Caco-2 (cell line): ENCODE data around the gene IGFN1. TPM values are rescaled to one million over a fixed set of nuclear protein-coding genes. Genes with fewer than 3 reads are reported as not detected.

Source experiments
- BruUV-seq: library from RNA; stranded (reverse); fragments of 400-500 nt; replicated peaks from 2 replicates; lab custom pipeline; 2021; lab: Mats Ljungman, UMichigan
- CTCF ChIA-PET: fragments of 300-600 bp; sonication (Branson Sonifier 250); formaldehyde crosslinking; loops from one replicate; lab custom pipeline; 2022; ENCODE audit warnings: antibody characterized with exemption; lab: Charles Lee
- POLR2A ChIA-PET: fragments of 300-600 bp; sonication (Branson Sonifier 250); formaldehyde crosslinking; loops from one replicate; lab custom pipeline; 2022; ENCODE audit warnings: antibody characterized with exemption; lab: Charles Lee
- DNase-seq, 2 experiments: peaks; one replicate each; pipeline versions ENCODE4 v3.0.0 to v3.0.0-alpha.2; 2020 to 2022
- H3K27me3 ChIP-seq: replicated peaks from 2 replicates; pipeline ENCODE4 v1.6.0; 2011; ENCODE audit warnings: low read length; ENCODE audit not compliant: control insufficient read depth, insufficient read depth
- H3K36me3 ChIP-seq: 2 replicates; pipeline ENCODE4 v1.5.1; 2011; ENCODE audit warnings: low read length; ENCODE audit not compliant: control insufficient read depth, insufficient read depth
- H3K4me1 ChIP-seq: fragments of 250-450 bp; sonication (Bioruptor Pico); 2 replicates; pipeline ENCODE4 v1.5.1; 2020; ENCODE audit warnings: mild to moderate bottlenecking
- H3K4me3 ChIP-seq: 2 replicates; pipeline ENCODE4 v1.5.1; 2011; ENCODE audit warnings: low read depth, mild to moderate bottlenecking, control low read depth, low read length
- H3K9me3 ChIP-seq: fragments of 250-450 bp; sonication (Bioruptor Pico); 2 replicates; pipeline ENCODE4 v1.5.1; 2020; ENCODE audit warnings: mild to moderate bottlenecking, moderate library complexity
- H3K27ac Mint-ChIP-seq: one replicate; pipeline ENCODE4 v1.8.0; 2022; ENCODE audit warnings: mixed read lengths; ENCODE audit not compliant: unreplicated experiment
- H3K27me3 Mint-ChIP-seq: one replicate; pipeline ENCODE4 v1.8.0; 2022; ENCODE audit warnings: mixed read lengths; ENCODE audit not compliant: insufficient read depth, unreplicated experiment
- H3K36me3 Mint-ChIP-seq: one replicate; pipeline ENCODE4 v1.8.0; 2022; ENCODE audit warnings: mild to moderate bottlenecking, mixed read lengths; ENCODE audit not compliant: insufficient read depth, unreplicated experiment
- H3K4me1 Mint-ChIP-seq: one replicate; pipeline ENCODE4 v1.8.0; 2022; ENCODE audit warnings: low read depth, mixed read lengths; ENCODE audit not compliant: unreplicated experiment
- H3K4me3 Mint-ChIP-seq: one replicate; pipeline ENCODE4 v1.8.0; 2022; ENCODE audit warnings: mild to moderate bottlenecking, moderate library complexity, mixed read lengths; ENCODE audit not compliant: unreplicated experiment
- H3K9me3 Mint-ChIP-seq: one replicate; pipeline ENCODE4 v1.8.0; 2022; ENCODE audit warnings: mixed read lengths; ENCODE audit not compliant: unreplicated experiment
- intact Hi-C: fragments of 100-400 bp; cut with micrococcal nuclease; formaldehyde crosslinking; loops from one replicate; pipeline ENCODE4 v1.10.0; 2022; ENCODE audit not compliant: unreplicated experiment
- total RNA-seq: library from RNA; stranded (reverse); gene quantifications from 2 replicates; pipeline ENCODE4 v1.2.3, GENCODE V29; 2022
- TF ChIP-seq, protein P1 (sequence below), 2 experiments: fragments of 200-600 bp in 1 of 2; IDR thresholded peaks; 1 replicate in 1 of 2; 2 replicates in 1 of 2; pipeline versions ENCODE4 v1.5.1 to v1.8.0; 2011 to 2022; ENCODE audit warnings: antibody characterized with exemption in 1 of 2, control low read depth in 1 of 2, inconsistent platforms in 1 of 2, low read depth in 1 of 2, low read length in 1 of 2, mild to moderate bottlenecking in 1 of 2, moderate library complexity in 1 of 2; ENCODE audit not compliant: insufficient read depth in 1 of 2, severe bottlenecking in 1 of 2, unreplicated experiment in 1 of 2

The IGFN1 gene
- total RNA-seq, 1 experiment from 2014 or later: 0.23 TPM

DNA sequence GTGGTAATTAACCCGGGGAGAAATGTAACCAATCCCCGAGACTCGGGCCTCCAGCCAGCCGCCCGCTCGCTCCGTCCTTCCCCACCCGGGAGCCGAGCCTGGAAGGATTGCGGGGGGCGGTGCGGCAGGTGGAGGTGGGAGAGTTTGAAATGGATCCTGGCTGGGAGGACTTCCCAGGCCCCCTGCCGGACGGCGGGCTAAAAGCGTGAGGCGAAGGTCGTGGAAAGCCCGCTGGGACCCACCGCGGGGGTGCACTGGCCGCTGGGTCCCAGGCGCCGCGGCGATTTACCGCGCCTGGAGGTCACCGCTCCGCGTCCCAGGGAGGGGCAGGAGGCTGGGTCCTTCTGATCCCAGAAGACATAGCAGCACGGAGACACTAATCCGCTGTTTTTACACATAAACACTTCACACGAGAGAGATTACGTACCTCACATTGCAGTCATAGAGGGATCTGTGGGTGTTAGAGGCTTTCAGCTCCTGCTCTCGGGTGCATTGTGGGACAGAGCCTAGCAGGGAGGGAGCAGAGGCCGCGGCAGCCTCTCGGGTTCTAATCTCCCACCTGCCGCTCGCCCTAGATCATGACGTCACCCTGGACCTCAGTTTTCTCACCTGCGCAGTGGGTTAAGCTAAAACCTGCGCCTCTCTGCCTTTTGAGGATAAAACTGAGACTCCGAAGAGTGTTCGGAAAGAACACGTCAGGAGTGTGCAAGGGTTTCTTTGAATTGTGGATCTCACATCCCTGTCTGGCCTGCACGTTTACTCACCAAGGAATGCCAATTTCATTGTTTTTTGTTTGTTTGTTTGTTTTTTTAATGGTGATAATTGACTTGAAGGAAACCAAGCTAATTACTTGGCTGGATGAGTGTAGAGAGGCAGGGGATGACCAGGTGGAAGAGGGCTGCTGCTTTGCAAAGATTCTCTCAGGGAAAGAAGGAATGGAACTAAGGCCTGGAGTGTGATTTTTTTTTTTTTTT is 19.3 kb upstream of the IGFN1 start:
- Mint-ChIP-seq H3K4me1 (peaks cover 42% of the 10 kb centered on the region), H3K9me3 (no peaks in the 10 kb centered on the region), H3K36me3 (peaks cover 20% of the 10 kb centered on the region), H3K27ac (peak overlapping the region; percentile 91), H3K4me3 (peak overlapping the region; percentile 84), H3K27me3 (no peaks in the 10 kb centered on the region)
- Histone ChIP-seq H3K4me3 (peak overlapping the region; percentile 33), H3K4me1 (peaks cover 50% of the 10 kb centered on the region), H3K9me3 (no peaks in the 10 kb centered on the region), H3K27me3 (no peaks in the 10 kb centered on the region), H3K36me3 (no peaks in the 10 kb centered on the region)
- ChIA-PET POLR2A (interaction anchor here (0.7 to 1.6 kb wide), 3 partner anchors 17 to 156 kb away, joined by 3 to 5 read pairs (median 4); partner anchors contain the start of gene TMEM9), CTCF (interaction anchor here (0.6 to 2.2 kb wide), 5 partner anchors 17 to 485 kb away, joined by 3 to 10 read pairs (median 3); partner anchors contain the start of gene TMEM9)
- TF ChIP-seq, protein P1, sequence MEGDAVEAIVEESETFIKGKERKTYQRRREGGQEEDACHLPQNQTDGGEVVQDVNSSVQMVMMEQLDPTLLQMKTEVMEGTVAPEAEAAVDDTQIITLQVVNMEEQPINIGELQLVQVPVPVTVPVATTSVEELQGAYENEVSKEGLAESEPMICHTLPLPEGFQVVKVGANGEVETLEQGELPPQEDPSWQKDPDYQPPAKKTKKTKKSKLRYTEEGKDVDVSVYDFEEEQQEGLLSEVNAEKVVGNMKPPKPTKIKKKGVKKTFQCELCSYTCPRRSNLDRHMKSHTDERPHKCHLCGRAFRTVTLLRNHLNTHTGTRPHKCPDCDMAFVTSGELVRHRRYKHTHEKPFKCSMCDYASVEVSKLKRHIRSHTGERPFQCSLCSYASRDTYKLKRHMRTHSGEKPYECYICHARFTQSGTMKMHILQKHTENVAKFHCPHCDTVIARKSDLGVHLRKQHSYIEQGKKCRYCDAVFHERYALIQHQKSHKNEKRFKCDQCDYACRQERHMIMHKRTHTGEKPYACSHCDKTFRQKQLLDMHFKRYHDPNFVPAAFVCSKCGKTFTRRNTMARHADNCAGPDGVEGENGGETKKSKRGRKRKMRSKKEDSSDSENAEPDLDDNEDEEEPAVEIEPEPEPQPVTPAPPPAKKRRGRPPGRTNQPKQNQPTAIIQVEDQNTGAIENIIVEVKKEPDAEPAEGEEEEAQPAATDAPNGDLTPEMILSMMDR (IDR thresholded peaks at IDR 0.05; ENCODE audit: insufficient read depth in 1 of 2, low read depth in 1 of 2, low read length in 1 of 2, severe bottlenecking in 1 of 2, unreplicated experiment in 1 of 2): peak; percentile 54 to 69
- intact Hi-C loops: loop anchor here (2.0 kb wide), 1 partner anchor 51 kb away; no protein-coding TSS in a partner anchor
- BruUV-seq: TSS peak; percentile 95
- DNase-seq: peak; percentile 66 to 92

DNA sequence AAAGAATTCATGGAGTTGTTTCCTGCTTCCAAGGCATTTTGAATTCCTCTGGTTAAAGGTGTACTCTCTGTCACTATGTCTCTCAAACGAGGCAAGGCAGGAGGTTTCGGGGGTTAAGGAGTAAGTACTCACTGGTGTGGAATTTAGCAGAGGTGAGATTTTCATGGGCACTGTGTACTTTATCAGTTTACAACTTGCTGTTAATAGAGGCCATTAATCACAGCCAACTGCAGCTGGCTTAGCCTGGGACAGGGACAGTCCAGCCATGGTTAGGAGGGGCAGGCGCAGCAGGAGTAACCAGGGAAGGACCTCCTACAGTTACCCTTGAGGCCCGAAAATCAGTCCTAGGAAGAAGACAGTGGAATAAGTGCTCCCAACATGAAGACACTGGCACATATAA is 18.3 kb upstream of the IGFN1 start:
- intact Hi-C loops: no loop called here
- peak; percentile 24 to 56 for DNase-seq
- H3K36me3 Mint-ChIP-seq: peaks cover 20% of the 10 kb centered on the region
- CTCF ChIA-PET: interaction anchor here (0.6 to 2.2 kb wide), 2 partner anchors 18 to 484 kb away, joined by 3 to 10 read pairs; partner anchors contain the start of gene TMEM9
- peaks cover 42% of the 10 kb centered on the region for H3K4me1 Mint-ChIP-seq
- Histone ChIP-seq H3K36me3 (no peaks in the 10 kb centered on the region), H3K4me1 (peaks cover 50% of the 10 kb centered on the region), H3K27me3 (no peaks in the 10 kb centered on the region), H3K9me3 (no peaks in the 10 kb centered on the region), H3K4me3 (no peak overlapping the region)
- peak overlapping the region; percentile 91 for H3K27ac Mint-ChIP-seq
- H3K27me3 Mint-ChIP-seq: no peaks in the 10 kb centered on the region
- no peaks in the 10 kb centered on the region for H3K9me3 Mint-ChIP-seq
- TF ChIP-seq, protein P1 (IDR thresholded peaks at IDR 0.05; ENCODE audit: insufficient read depth in 1 of 2, low read depth in 1 of 2, low read length in 1 of 2, severe bottlenecking in 1 of 2, unreplicated experiment in 1 of 2): no peak
- POLR2A ChIA-PET: interaction anchor here (0.8 kb wide), 1 partner anchor 19 kb away, joined by 3 read pairs; no protein-coding TSS in a partner anchor
- BruUV-seq: no TSS peak
- H3K4me3 Mint-ChIP-seq: peak overlapping the region; percentile 84

DNA sequence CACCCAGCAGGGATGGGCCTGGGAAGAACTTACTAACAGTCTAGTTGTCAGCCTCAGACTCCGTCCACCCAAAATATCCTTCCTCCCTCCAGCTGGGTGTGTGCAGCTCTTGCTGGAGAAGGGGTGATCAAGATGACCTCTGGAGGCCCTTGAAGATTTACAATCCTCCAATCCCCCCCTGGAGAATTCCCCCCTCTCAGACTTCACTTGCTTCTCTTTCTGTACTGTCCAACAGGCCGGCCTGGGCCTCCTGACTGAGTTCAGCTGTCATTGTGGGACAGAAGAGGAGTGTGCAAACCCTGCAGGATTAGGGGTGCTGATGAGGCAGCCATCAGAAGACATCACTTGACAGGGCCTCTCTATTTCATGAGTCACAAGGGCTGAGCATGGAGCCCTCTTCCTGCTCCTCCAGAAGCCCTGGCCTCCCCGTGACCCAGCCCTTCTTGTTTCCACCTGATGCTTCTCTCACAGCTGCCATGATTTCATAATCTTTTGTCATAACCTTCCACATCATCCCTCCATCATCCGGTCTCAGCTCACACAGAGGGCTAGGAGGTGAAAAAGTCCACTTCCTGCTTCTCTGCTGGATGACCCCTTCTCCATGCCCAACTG is 17.5 kb upstream of the IGFN1 start:
- DNase-seq: no peak
- TF ChIP-seq, protein P1 (IDR thresholded peaks at IDR 0.05; ENCODE audit: insufficient read depth in 1 of 2, low read depth in 1 of 2, low read length in 1 of 2, severe bottlenecking in 1 of 2, unreplicated experiment in 1 of 2): no peak
- POLR2A ChIA-PET: no interaction called here
- peaks cover 20% of the 10 kb centered on the region for H3K36me3 Mint-ChIP-seq
- Histone ChIP-seq H3K4me3 (no peak overlapping the region), H3K27me3 (no peaks in the 10 kb centered on the region), H3K9me3 (no peaks in the 10 kb centered on the region), H3K36me3 (no peaks in the 10 kb centered on the region), H3K4me1 (peaks cover 50% of the 10 kb centered on the region)
- peak overlapping the region; percentile 31 for H3K27ac Mint-ChIP-seq
- no peaks in the 10 kb centered on the region for H3K9me3 Mint-ChIP-seq
- H3K4me3 Mint-ChIP-seq: peak overlapping the region; percentile 4
- peaks cover 44% of the 10 kb centered on the region for H3K4me1 Mint-ChIP-seq
- CTCF ChIA-PET: no interaction called here
- no TSS peak for BruUV-seq
- intact Hi-C loops: no loop called here
- no peaks in the 10 kb centered on the region for H3K27me3 Mint-ChIP-seq
